ENCODE measurements around the gene LRRK2. TPM values are rescaled to one million over a fixed set of nuclear protein-coding genes. Genes with fewer than 3 reads are reported as not detected.
"Not testable (repeated sequence)": the region's sequence is repeated elsewhere in the genome, so short reads cannot be mapped to it uniquely, and the experiment has no call there.

LRRK2 gene
- total RNA-seq, 1 donor from 2014 or later = 2.1 TPM

- Mint-ChIP-seq H3K36me3 (ENCODE audit: low read depth) (no peaks in the 10 kb centered on the region), H3K9me3 (no peaks in the 10 kb centered on the region), H3K27me3 (ENCODE audit: low read depth) (no peaks in the 10 kb centered on the region), H3K27ac (ENCODE audit: unreplicated experiment) (no peak overlapping the region), H3K4me3 (no peak overlapping the region), H3K4me1 (no peaks in the 10 kb centered on the region)
- no peak for DNase-seq (ENCODE audit: low read depth, low spot score)
- TF ChIP-seq, protein P1, sequence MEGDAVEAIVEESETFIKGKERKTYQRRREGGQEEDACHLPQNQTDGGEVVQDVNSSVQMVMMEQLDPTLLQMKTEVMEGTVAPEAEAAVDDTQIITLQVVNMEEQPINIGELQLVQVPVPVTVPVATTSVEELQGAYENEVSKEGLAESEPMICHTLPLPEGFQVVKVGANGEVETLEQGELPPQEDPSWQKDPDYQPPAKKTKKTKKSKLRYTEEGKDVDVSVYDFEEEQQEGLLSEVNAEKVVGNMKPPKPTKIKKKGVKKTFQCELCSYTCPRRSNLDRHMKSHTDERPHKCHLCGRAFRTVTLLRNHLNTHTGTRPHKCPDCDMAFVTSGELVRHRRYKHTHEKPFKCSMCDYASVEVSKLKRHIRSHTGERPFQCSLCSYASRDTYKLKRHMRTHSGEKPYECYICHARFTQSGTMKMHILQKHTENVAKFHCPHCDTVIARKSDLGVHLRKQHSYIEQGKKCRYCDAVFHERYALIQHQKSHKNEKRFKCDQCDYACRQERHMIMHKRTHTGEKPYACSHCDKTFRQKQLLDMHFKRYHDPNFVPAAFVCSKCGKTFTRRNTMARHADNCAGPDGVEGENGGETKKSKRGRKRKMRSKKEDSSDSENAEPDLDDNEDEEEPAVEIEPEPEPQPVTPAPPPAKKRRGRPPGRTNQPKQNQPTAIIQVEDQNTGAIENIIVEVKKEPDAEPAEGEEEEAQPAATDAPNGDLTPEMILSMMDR (conservative IDR thresholded peaks at IDR 0.05) = no peak
These were observed 23.9 kb downstream of the LRRK2 start for GRCh38 chr12:40248585-40249297.

DNA sequence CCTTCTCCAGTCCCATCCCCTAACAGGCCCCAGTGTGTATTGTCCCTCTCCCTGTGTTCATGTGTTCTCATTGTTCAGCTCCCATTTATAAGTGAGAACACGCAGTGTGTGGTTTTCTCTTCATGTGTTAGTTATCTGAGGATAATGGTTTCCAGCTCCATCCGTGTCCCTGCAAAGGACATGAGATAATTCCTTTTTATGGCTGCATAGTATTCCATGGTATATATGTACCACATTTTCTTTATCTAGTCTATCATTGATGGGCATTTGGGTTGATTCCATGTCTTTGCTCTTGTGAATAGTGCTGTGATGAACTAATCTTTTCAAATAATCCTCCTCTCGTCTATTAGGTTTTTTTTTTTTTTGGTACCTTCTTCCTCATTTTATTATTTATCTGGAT, 25.9 kb downstream of the LRRK2 start:
- H3K36me3 Mint-ChIP-seq (ENCODE audit: low read depth); H3K4me1 Mint-ChIP-seq; H3K27me3 Mint-ChIP-seq (ENCODE audit: low read depth); H3K4me3 Mint-ChIP-seq; DNase-seq (ENCODE audit: low read depth, low spot score); H3K27ac Mint-ChIP-seq (ENCODE audit: unreplicated experiment); H3K9me3 Mint-ChIP-seq: not testable (repeated sequence)

DNA sequence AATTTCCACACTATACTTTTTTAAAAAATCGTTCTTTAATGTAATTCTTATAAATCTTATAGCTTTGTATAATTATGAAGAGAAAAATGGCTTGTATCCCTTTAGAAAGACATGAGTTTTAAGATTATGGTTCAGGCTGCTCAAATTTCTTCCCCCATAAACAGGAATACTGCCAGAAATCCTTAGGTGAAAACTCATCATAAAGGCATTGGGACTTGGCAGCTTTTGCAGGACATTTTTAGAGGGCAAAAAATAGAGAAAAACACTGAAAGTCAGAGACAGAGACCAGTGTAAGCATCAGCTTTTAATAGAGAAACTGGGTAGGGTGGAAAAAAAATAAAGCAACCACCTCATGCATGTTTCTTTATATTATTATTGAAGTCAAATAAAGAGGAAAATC, 29.1 kb downstream of the LRRK2 start:
- Mint-ChIP-seq H3K9me3 (no peaks in the 10 kb centered on the region), H3K4me1 (no peaks in the 10 kb centered on the region), H3K27me3 (ENCODE audit: low read depth) (no peaks in the 10 kb centered on the region), H3K4me3 (no peak overlapping the region), H3K36me3 (ENCODE audit: low read depth) (no peaks in the 10 kb centered on the region), H3K27ac (ENCODE audit: unreplicated experiment) (no peak overlapping the region)
- DNase-seq (ENCODE audit: low read depth, low spot score) = no peak
- TF ChIP-seq, protein P1 (conservative IDR thresholded peaks at IDR 0.05) = no peak

DNA sequence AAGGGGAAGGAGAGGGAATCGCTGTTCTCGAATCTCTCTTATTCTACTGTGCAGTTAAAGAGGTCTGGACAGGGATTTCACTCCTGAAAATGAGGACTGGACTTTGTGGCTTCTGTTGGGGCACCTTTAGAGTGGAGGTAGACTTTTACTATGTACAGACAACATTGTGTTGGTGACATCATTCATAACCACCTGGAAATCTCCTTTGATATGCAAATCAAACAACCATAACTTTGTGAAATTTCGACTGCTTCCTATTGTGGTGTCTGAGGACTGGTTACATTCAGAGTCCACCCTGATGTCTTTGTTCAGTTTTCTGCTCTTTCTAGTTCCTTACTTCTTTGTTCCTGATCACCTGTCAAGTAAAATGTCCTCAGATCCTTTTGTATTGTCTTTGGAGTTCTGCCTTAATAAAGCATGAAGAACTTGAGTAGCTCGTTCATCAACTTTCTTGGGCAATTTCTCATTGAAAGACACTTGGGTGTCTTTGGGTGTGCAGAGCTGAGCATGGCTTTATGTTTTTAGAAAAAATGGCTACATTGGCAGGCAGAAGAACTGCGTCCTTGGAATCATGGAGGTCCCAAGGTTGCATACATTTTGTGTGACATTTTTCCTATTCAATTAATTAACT, 29.8 kb downstream of the LRRK2 start:
- Mint-ChIP-seq H3K36me3 (ENCODE audit: low read depth) (no peaks in the 10 kb centered on the region), H3K9me3 (no peaks in the 10 kb centered on the region), H3K27me3 (ENCODE audit: low read depth) (no peaks in the 10 kb centered on the region), H3K4me1 (no peaks in the 10 kb centered on the region), H3K27ac (ENCODE audit: unreplicated experiment) (no peak overlapping the region), H3K4me3 (no peak overlapping the region)
- DNase-seq (ENCODE audit: low read depth, low spot score) = no peak
- TF ChIP-seq, protein P1 (conservative IDR thresholded peaks at IDR 0.05) = no peak

- no peaks in the 10 kb centered on the region for H3K27me3 Mint-ChIP-seq (ENCODE audit: low read depth)
These were observed 33.6 kb downstream of the LRRK2 start for GRCh38 chr12:40258371-40258770.

DNA sequence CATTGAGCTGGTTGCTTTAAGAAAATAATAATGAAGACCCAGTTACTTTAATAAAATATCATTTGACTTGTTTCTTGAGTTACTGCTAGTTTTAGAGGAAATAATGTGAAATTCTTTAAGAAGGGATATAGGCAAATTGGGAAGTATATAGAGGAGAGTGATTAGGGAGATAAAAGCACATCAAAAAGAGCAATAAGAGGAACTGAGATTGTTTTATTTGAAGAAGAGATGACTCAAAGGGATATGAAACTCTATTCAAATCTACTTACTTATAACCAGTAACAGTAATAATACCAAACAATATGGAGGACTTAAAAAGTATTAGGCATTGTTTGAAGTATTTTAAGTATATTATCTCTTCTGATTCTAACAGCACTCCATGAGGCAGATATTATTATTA, 37.1 kb downstream of the LRRK2 start:
- H3K27me3 Mint-ChIP-seq (ENCODE audit: low read depth) = no peaks in the 10 kb centered on the region
- no peak for DNase-seq (ENCODE audit: low read depth, low spot score)
- TF ChIP-seq, protein P1 (conservative IDR thresholded peaks at IDR 0.05) = no peak
- H3K4me3 Mint-ChIP-seq = no peak overlapping the region
- no peak overlapping the region for H3K27ac Mint-ChIP-seq (ENCODE audit: unreplicated experiment)
- H3K36me3 Mint-ChIP-seq (ENCODE audit: low read depth) = peaks cover 2% of the 10 kb centered on the region
- no peaks in the 10 kb centered on the region for H3K4me1 Mint-ChIP-seq
- no peaks in the 10 kb centered on the region for H3K9me3 Mint-ChIP-seq

More at GRCh38 chr12:40258371-40258770, 33.6 kb downstream of the LRRK2 start:
- Mint-ChIP-seq H3K9me3 (no peaks in the 10 kb centered on the region), H3K27ac (ENCODE audit: unreplicated experiment) (no peak overlapping the region), H3K4me3 (no peak overlapping the region), H3K4me1 (no peaks in the 10 kb centered on the region), H3K36me3 (ENCODE audit: low read depth) (no peaks in the 10 kb centered on the region)
- DNase-seq (ENCODE audit: low read depth, low spot score) = no peak
- TF ChIP-seq, protein P1 (conservative IDR thresholded peaks at IDR 0.05) = no peak

Measured in neural crest cell (in vitro differentiated cells).